ENCODE data around the gene MSI2. TPM values are rescaled to one million over a fixed set of nuclear protein-coding genes. Genes with fewer than 3 reads are reported as not detected.

Gene MSI2
- total and polyA plus RNA-seq, 9 of the 15 experiments (the other 6 are each of a cell fraction or from before 2014, with no cell fraction given): 4.6 to 61.8 (median 42.4) TPM

- TF ChIP-seq PHF21A (IDR thresholded peaks at IDR 0.05; ENCODE audit: borderline replicate concordance, low read depth) (no peak), SRF (CRISPR knock-in tag; IDR thresholded peaks at IDR 0.05) (no peak), ZNF134 (CRISPR knock-in tag; conservative IDR thresholded peaks at IDR 0.05) (no peak), ETV6 (IDR thresholded peaks at IDR 0.05; ENCODE audit: borderline replicate concordance in 1 of 2, low read depth in 2 of 2, low read length in 1 of 2) (no peak), ETV6 (CRISPR knock-in tag; IDR thresholded peaks at IDR 0.05; ENCODE audit: borderline replicate concordance) (no peak), CREM (IDR thresholded peaks at IDR 0.05; ENCODE audit: low read depth) (no peak; the same call in 1 of the 2 replicates), ZC3H8 (IDR thresholded peaks at IDR 0.05) (no peak), HDAC3 (IDR thresholded peaks at IDR 0.05; ENCODE audit: borderline replicate concordance, partially characterized antibody) (no peak), RUNX1 (IDR thresholded peaks at IDR 0.05; ENCODE audit: low read depth) (no peak), ZBTB17 (CRISPR knock-in tag; IDR thresholded peaks at IDR 0.05) (no peak), MBD2 (IDR thresholded peaks at IDR 0.05; ENCODE audit: borderline replicate concordance, low read depth) (no peak), SOX6 (IDR thresholded peaks at IDR 0.05) (peak; percentile 48; the same call in 1 of the 2 replicates), SAFB (IDR thresholded peaks at IDR 0.05; ENCODE audit: borderline replicate concordance, low read depth, low read length) (no peak), ZNF23 (CRISPR knock-in tag; IDR thresholded peaks at IDR 0.05) (no peak), ZNF699 (CRISPR knock-in tag; IDR thresholded peaks at IDR 0.05; ENCODE audit: insufficient replicate concordance) (no peak), CHD1 (IDR thresholded peaks at IDR 0.05; ENCODE audit: low read length) (no peak), ARID3B (CRISPR knock-in tag; IDR thresholded peaks at IDR 0.05; ENCODE audit: borderline replicate concordance) (no peak), MYBL2 (IDR thresholded peaks at IDR 0.05; ENCODE audit: low read depth) (no peak), MYBL2 (CRISPR knock-in tag; IDR thresholded peaks at IDR 0.05; ENCODE audit: borderline replicate concordance) (no peak), SMAD4 (CRISPR knock-in tag; conservative IDR thresholded peaks at IDR 0.05) (no peak), MAFF (IDR thresholded peaks at IDR 0.05; ENCODE audit: low read length) (peak; percentile 15; the same call in 1 of the 2 replicates), RCOR1 (IDR thresholded peaks at IDR 0.05; ENCODE audit: borderline replicate concordance in 1 of 2, low read depth in 2 of 2, low read length in 2 of 2) (peak; percentile 30 to 73; a peak in 2 of 4 replicates), PCBP2 (IDR thresholded peaks at IDR 0.05; ENCODE audit: low read depth, low read length, poor library complexity, severe bottlenecking) (no peak), U2AF1 (optimal IDR thresholded peaks at IDR 0.05; ENCODE audit: low read depth, low read length) (no peak), POLR3A (IDR thresholded peaks at IDR 0.05; ENCODE audit: borderline replicate concordance, extremely low read depth, insufficient read depth, insufficient read length) (no peak), MYC (IDR thresholded peaks at IDR 0.05; ENCODE audit: low read depth, low read length) (no peak), MYC (CRISPR knock-in tag; IDR thresholded peaks at IDR 0.05; ENCODE audit: borderline replicate concordance, low read depth) (no peak), FOS (IDR thresholded peaks at IDR 0.05; ENCODE audit: extremely low read depth, insufficient read length) (no peak), MLLT1 (IDR thresholded peaks at IDR 0.05) (no peak)
Measured at GRCh38 chr17:57342963-57343589, 86.8 kb downstream of the MSI2 start (continued).

All from K562 (cell line).